Measurements from ENCODE around the gene AJM1.

DNA sequence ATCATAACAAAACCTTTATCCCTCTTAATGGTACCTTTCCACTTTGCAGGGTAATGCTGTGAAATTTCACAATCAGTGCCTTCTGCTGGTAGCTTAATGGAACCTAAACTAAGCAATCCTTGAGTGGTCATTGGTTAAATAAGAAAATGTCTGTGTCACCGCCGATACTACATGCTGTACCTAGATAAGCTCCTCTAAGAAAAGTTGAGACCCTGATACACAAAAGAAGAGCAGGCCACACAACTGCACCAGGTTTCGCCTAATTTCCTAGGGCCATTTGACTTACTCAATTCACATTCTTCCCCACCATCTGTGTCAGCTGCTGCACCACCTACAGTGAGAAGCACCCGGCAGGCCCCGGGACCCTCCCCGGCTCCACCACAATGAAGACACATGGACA lies 32.9 kb downstream of the AJM1 start:
- TF ChIP-seq CTCF (IDR thresholded peaks at IDR 0.05) (no peak), EZH2 (IDR thresholded peaks at IDR 0.05; ENCODE audit: borderline replicate concordance, insufficient read depth, low read depth, low read length, poor library complexity, severe bottlenecking) (no peak)
